NCI-H1417 (cell line): ENCODE data around the gene TRDN.

Experiments
- DNase-seq, 3 experiments: peaks; one replicate each; lab custom pipeline; 2025; lab: John Stamatoyannopoulos, UW

TRDN gene

DNA sequence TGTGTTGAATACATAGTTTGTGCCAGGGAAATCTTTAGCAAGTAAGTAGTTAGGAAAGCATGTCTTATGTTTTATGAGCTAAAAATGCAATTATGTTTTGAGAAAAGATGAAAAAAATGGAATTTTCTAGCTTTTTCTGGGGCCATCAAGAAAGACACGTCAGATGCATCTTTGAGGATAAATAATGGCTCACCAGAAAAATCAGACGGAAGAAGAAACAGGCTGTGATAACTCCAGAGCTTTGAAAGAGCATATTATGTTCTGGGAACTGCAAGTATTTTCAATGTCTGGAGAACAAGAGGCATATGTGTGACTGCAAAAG lies 467.0 kb downstream of the TRDN start:
- no peak for DNase-seq

GRCh38 chr6:123168892-123169773 lies 467.6 kb downstream of the TRDN start:
- DNase-seq = no peak

DNA sequence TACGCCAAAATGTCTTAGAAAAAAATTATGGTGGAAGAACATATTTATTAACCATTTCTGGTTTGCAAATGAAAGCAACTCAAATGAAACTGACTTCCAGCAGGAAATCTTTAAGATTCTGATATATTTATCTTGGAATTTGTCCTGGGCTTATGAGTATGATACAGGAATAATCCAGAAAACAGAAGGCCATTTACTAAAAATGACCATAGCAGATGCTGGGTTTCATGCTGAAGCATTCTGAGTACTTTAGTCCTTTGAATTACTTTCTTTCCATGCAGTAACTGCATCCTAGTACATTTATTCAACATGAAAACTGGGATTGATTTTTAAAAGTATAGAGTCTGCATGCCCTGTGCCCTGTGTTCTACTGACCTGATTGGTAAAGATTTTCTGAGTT lies 468.3 kb downstream of the TRDN start:
- DNase-seq = no peak
